HFF-Myc (cell line): Measurements from ENCODE around the gene HPS3.
"Not testable (repeated sequence)": the region's sequence is repeated elsewhere in the genome, so short reads cannot be mapped to it uniquely, and the experiment has no call there.

Source experiments
- DNase-seq: peaks from one replicate; pipeline ENCODE4 v3.0.0-alpha.2; 2011; ENCODE audit warnings: low read depth; ENCODE audit errors: extremely low read depth
- H3K4me3 ChIP-seq: replicated peaks from 2 replicates; pipeline ENCODE4 v1.5.1; 2011; ENCODE audit warnings: low read depth, mild to moderate bottlenecking, control low read depth, low read length
- CTCF ChIP-seq: IDR thresholded peaks from 2 replicates; pipeline ENCODE4 v1.5.1; 2012; ENCODE audit warnings: mild to moderate bottlenecking, low read depth, low read length, control low read depth; ENCODE audit errors: missing control alignments

The HPS3 gene

GRCh38 chr3:149087208-149087607, 42.2 kb upstream of the HPS3 start:
- no peak for TF ChIP-seq CTCF
- no peak overlapping the region for H3K4me3 ChIP-seq
- no peak for DNase-seq

GRCh38 chr3:149089395-149089794, 40.0 kb upstream of the HPS3 start:
- H3K4me3 ChIP-seq = no peak overlapping the region
- no peak for DNase-seq
- no peak for TF ChIP-seq CTCF

- DNase-seq = no peak
- H3K4me3 ChIP-seq = no peak overlapping the region
- TF ChIP-seq CTCF = no peak
These were observed 39.0 kb upstream of the HPS3 start for GRCh38 chr3:149090461-149090860.

- H3K4me3 ChIP-seq = no peak overlapping the region
- no peak for DNase-seq
- TF ChIP-seq CTCF = no peak
These were observed 38.5 kb upstream of the HPS3 start for GRCh38 chr3:149090907-149091306.

- no peak overlapping the region for H3K4me3 ChIP-seq
- no peak for DNase-seq
- no peak for TF ChIP-seq CTCF
These were observed 37.5 kb upstream of the HPS3 start for GRCh38 chr3:149091983-149092382.

GRCh38 chr3:149095487-149095886, 34.0 kb upstream of the HPS3 start:
- no peak for DNase-seq
- no peak overlapping the region for H3K4me3 ChIP-seq

GRCh38 chr3:149097987-149098386, 31.5 kb upstream of the HPS3 start:
- not testable (repeated sequence) for DNase-seq, H3K4me3 ChIP-seq

More at GRCh38 chr3:149095487-149095886, 34.0 kb upstream of the HPS3 start:
- no peak for TF ChIP-seq CTCF
